NT2/D1 (cell line): ENCODE data around the gene FAM170A.

Experiments used
- SUZ12 ChIP-seq: IDR thresholded peaks from 2 replicates; pipeline ENCODE4 v1.6.1; 2011; ENCODE audit not compliant: insufficient read length, insufficient read depth; ENCODE audit errors: extremely low read depth
- YY1 ChIP-seq: IDR thresholded peaks from 2 replicates; pipeline ENCODE4 v1.6.1; 2011; ENCODE audit not compliant: insufficient read length, insufficient read depth
- ZNF274 ChIP-seq: IDR thresholded peaks from 2 replicates; pipeline ENCODE4 v1.6.1; 2011; ENCODE audit warnings: mild to moderate bottlenecking, low read depth, low read length

GRCh38 chr5:119630752-119631440 lies 1.5 kb downstream of the FAM170A start:
- no peak for TF ChIP-seq YY1
- no peak for TF ChIP-seq SUZ12
- no peak for TF ChIP-seq ZNF274
